Measurements from ENCODE around the gene DOCK10.
A peak's percentile ranks its signal among the peaks of the same experiment; 100 is the strongest.

Gene DOCK10

GRCh38 chr2:225040856-225041206 is 1.4 kb downstream of the DOCK10 start:
- peak; percentile 36 for DNase-seq

DNA sequence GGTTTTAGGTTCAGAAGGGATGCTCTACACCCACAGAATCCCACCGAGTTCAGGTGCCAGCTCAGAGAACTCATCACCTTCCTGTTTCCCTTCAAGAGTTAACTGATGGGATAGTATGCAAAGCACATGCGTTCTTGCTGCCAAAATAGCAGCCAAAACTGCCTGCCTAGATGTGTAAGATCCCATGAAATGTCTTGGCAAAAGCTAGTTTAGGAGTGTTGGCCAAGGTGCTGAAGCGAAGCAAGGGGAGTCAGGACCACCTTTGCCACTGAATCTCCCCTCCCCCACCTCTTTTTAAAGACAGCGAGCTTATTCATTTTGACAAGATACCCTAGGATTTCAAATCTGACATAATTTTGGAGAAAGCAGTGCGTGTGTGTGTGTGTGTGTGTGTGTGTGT is 2.1 kb downstream of the DOCK10 start:
- no peak for DNase-seq

DNA sequence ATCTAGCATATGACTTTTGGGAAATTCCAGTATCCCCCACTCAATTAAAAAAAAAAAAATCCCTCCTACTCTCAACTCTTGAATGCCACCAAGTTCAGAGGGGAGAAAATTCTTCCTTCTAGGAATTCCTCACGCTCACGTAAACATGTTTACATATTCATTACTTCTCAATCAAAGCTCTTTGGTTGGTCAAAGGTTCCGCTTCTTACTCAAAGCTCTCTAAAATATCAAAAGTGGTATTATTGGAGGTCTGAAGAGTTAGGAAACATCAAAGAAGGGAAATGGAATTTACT is 4.1 kb downstream of the DOCK10 start:
- no peak for DNase-seq

DNA sequence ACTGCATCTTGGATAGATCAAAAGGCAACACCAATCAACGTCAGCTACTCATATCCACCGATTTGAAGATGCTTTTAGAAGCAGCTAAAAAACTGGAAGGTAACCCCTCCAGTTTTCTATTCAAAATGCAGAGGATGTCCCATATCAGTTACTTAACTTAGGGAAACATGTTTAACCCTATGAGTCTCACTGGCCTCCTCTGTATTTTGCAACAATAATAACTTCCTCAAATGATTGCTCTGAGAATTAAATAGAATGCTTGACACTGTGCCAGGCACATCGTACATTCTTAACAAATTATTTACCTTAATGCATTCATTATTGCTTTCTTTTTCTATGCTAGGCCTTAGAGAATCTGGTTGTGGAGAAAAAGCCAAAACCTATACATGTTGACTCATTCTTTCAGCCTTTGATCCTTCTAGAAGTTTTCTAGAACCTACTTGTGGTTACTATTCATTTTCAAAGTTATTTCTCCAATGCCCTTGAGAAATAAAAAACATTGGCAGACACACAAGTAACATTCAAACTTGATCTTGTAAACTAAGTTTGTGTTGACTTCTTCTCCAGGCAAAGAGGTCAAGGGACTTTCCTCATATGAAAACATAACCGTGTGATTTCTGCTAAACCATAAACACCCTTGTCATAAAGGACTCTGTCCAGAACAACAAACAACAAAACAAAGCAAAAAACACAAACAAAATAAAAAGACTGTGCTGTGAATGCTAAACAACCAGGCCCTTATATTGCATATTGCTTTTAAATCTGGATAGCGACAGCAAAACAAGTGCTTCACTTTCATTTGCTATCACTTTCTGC is 4.6 kb downstream of the DOCK10 start:
- no peak for DNase-seq

- DNase-seq, result no peak
Measured at GRCh38 chr2:225036431-225036830, 5.8 kb downstream of the DOCK10 start.

DNA sequence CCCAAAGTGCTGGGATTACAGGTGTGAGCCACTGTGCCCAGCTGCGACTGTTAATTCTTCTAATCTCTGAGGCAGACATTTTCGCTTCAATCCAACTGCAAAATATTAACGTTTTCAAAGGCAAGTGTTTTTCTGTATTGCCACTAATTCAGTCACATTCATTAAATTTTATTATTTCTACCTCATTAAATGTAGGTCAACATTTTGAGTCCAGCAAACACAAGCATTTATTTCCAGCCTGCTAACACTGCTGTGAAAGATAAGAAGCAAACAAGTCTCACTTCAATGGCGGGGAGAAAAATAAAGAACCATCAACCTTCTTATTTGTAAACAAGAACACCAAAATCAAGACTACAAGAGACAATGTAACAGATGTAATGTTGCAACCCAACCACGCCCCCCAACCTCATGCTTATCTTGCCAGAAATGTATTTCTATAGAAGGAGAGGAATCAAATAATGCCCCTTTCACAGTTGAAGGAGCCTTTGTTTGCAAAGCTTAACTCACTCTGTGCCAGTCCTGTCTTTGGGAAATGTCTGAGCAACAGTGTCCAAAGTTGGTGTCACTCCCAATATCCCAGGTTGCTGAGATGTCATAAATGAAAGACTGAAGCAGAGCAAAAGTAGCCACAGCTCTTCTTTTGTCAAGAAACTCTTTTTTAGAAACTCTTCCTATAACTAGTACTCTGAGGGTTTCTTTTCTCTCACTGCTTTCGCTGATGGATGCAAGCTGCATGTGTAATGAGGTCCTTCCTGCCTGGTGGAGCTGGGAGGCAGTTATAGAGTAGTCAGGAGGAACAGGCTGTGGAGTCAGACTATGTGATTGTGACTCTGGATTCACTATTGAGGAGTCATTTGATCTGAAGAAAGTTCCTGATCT is 8.6 kb downstream of the DOCK10 start:
- no peak for DNase-seq

DNA sequence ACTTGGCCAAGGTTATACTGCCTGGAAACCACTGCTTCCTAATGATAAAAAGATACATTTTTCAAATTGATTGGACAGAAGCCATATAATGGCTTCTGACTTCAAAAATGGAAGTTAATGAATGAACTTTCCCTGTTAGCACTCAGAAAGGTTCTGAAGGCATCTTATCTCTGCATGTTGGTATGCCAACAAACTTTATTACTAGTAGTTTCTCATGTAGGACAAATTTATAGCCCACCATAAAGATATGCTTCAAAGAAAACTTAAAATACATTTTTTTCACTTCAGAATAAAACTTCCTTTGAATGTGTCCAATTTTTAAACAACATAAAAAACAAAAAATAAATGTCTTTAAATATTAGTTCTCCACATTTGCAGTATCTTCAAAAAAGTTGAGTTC is 10.0 kb downstream of the DOCK10 start:
- no peak for DNase-seq

- DNase-seq, result no peak
Measured at GRCh38 chr2:225031599-225031998, 10.7 kb downstream of the DOCK10 start.

DNA sequence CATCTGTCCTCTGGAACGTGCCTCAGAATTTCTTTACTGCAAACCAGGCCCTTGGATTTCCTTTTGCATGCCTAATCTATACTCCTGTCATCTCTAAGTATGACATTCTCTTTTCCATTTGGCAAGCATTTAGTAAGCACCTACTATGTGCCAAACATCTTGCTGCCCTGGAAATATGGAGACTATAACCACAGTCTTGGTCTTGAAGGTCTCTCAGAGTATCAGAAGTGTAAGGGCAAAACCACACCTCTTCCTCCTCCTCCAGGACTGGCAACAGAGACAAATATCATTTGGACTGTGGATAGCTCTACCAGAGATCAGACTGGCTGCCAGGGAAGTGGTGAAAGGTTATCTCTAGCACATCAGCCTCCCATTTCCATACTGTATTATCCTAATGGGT is 11.4 kb downstream of the DOCK10 start:
- DNase-seq, result no peak

DNA sequence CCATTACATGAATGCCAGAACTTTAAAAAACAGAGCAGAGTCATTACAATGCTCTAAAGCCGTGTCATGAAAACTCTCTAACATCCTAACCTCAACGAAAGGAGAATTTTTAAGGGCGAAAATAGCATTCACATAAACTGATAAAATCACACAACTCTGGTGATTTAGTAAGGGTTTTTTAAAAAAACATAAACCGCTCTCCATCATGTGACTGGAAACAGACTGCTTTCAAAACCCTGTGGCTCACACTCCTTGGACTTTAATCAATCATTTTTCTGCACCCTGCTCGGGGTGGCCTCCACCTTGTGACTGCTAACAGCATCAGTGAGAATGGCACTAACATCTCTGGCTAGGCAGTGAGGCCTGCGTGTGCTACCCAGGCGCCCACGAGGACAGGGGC is 12.1 kb downstream of the DOCK10 start:
- DNase-seq, result no peak

- no peak for DNase-seq
Measured at GRCh38 chr2:225028572-225028971, 13.7 kb downstream of the DOCK10 start.

- DNase-seq, result no peak
Measured at GRCh38 chr2:225027061-225027762, 15.1 kb downstream of the DOCK10 start.

GRCh38 chr2:225025917-225026571 is 16.2 kb downstream of the DOCK10 start:
- DNase-seq, result no peak

DNA sequence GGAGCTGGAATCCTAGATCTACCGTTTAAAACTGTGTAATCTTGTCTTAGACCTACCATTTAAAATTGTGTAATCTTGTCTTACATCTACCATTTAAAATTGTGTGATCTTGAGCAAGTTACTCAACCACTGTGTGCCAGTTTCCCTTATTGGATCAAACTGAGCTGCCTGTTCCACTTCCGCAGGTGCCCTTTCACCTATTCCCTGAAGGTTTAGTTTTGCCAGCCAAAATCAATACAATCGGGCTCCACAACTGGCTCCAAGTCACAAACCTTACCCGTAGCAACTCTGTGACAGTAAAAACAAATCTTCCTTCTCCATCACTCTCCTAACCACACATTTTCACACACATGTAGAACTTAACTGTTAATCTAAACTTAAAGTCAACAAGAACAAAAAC is 20.1 kb downstream of the DOCK10 start:
- no peak for DNase-seq

DNA sequence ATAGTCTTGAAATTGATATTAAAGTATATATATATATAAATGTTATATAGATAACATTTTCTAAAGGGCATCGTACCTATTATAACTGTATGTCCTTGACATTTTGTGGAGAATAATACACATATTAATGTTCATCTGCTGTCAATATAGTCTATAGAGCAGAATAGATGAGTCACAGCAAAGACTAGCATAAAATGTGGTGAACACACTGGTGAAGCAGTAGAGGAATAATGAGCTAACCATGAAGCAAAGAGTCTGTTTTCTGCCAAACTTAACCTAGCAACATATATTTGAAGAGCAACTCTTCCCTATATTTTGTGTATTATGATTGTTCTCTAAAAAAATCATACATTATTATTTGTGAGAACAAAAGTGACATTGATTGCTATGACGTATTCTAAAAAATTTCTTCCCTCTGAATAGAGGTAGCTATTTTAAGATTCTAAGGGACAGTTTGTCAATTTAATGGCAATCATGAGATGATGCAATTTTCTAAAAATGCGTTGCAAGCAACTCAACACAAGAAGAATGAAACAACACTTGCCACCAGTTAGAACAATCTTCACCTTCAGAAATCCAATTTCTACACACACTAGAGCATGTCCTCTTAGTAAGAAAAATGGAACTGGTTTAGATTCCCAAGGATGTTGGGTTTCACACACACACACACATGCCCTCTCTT is 22.0 kb downstream of the DOCK10 start:
- no peak for DNase-seq

DNA sequence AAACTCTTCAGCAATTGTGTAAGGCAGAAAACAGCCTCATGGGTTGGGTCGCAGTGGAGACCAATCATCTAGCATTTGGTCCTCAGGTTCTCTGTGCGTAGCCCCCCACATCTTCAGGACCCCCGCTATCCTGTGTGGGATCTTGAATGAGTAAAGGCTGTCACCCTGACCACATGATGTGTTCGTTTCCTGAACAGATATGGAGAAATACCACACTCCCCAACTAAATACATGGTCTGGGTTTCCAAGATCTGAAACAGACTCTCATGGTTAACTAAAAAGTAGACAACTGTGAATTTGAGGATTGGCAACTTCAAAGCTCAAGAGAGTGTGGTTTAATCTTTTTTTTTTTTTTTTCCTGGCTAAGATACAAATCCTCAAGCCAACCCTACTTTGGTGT is 23.2 kb downstream of the DOCK10 start:
- DNase-seq, result no peak

DNA sequence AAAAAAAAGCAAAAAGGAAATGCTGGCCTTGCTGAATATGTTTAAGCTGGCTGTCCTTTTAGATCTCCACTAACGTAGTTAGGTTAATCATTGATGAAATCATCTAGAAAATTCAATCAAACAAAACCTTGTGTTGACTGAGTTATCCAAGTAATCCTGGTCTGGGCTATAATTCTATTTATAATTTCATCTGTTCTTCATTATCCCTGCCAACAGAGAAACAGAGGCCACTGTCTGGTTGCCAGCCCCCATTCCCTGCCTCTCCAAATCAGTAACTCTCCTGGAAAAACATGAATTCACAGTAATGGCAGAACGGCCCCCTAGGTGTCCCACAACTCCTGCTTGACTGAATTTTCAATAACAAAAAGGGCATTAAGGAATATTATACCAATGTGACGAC is 24.6 kb downstream of the DOCK10 start:
- no peak for DNase-seq

- no peak for DNase-seq
Measured at GRCh38 chr2:225017098-225017685, 25.1 kb downstream of the DOCK10 start.

DNA sequence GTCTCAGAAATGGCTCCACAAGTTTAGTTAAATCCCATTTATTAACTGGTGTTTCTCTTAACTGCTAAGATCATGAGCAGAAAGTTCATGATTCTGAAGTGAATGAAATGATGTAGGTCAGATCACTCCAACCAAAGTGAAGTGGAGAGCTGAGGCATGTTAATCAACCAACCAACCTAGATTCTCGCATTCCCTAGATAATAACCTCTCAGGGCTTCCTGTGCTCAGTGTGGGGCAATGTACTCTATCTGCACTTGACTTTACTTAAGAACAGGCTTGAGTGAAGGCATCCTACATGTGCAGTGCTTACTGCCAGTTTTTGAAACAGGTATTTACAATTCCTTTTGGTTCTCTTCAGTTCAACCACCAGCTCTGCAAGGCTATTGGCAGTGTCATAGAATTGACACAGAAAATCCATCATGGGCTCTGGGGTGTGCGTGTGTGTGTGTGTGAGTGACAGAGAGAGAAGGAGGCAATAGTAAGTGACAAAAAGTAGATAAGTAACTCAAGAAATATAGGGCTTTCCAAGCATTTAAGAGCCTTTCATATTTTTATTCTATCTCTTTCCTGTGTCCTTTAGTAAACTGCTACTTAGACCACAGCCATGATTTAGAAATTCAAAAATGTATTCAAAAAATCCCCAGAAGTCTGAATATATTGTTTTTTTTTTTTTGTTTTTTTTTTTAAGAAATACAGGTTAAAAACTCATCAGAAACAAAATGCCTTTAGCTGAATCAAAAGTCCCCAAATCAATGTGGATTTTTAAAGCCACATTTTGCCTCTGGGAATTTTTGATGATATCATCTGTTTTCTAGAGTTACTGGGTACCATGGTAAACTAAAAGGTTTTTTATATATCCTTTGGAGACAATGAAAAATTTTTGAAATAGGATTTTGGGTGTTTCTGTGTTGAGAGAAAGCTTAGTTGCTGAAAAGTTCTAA is 28.6 kb downstream of the DOCK10 start:
- no peak for DNase-seq

DNA sequence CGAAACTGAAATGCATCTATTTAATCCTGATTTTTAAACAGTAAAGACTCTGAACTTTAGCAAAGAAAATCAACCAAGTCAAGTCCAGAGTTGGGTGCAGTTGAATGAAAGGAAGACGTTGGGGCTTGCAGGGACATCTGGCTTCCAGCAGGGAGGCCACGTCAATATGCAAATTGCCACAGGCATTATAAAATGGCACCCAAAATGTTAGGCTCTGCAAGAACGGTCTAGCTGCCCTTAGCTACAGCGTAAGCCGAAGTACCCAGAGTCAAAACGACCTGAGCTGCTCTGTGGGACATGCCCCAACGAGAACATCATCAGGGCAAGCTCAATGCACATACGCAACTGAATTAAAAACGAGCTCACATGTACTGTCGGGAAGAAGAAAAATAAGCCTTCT is 30.7 kb downstream of the DOCK10 start:
- DNase-seq, result no peak

DNA sequence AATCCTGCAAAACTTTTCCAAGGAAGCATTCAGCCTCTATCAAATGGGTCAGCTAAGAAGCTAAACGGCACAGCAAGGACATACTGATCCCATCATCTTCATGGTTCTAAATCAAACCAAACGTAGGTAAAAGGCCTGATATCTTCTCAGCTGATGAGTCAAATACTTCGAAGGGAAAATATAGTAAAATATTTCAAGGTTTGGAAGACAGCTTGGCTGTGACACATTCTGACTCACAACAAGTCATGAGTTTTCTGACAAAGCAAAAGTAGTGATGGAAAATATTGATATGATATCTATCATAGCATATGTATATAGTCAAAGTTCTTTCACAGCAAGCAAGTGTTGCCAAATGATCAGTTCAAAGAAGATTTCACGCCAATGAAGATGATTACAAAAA is 31.5 kb downstream of the DOCK10 start:
- DNase-seq, result no peak
